ENCODE measurements around the gene GLA.
A peak's percentile ranks its signal among the peaks of the same experiment; 100 is the strongest.

The GLA gene

DNA sequence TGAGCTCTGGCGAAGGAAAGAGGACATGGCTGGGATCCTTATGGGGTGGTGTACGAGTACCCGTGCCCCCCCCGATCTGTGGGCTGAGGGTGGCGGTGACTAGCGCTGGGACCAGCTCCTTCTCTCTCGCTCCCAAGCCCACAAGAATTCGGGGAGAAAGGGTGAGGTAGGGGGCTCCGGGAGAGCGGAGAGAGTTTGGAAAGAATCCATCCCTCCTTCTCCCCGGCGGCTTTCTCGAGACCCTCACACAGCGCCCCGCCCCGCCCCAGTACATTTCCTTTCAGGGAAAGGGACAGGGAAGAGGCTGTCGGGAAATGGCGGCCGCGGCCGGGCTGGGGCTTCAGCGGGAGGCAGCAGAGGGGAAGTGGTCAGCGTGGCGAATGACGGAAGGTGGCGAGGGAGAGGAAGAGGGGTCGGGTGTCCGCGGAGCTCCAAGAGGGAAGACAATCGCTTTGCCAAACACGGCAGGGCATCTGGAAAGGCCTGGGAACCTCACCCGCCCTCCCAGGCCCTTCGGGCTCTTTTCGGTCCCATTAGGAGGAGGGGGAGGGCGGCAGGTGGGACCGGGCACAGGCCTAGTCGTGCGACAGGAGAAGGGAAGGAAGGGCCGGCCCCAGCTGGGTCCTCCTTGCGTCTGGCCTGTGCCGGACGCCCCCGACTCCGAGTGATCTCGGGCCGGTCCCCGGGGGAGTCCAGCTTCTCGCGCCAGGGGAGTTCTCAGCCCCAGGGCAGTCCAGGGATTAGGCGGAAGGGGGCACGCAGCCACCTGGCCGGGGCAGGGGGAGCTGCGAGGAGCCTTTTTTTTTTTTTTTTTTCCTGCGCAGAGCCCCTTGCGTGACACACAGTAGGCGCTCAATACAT, 10.5 kb upstream of the GLA start:
- peak overlapping the region; percentile 80 to 84 for H3K27ac ChIP-seq (ENCODE audit: low read depth in 2 of 2, low read length in 2 of 2)
- H3K4me1 ChIP-seq (ENCODE audit: control insufficient read depth in 2 of 2, insufficient read depth in 2 of 2, low read length in 2 of 2): peaks cover 0 to 6% of the 10 kb centered on the region in 2 donors
- H3K9ac ChIP-seq (ENCODE audit: low read depth in 1 of 2, low read length in 2 of 2): peak overlapping the region; percentile 78 to 80
- H3K9me3 ChIP-seq (ENCODE audit: control insufficient read depth in 2 of 2, low read length in 2 of 2): no peaks in the 10 kb centered on the region
- peaks cover 0 to 3% of the 10 kb centered on the region in 2 donors for H3K36me3 ChIP-seq (ENCODE audit: control insufficient read depth in 2 of 2, insufficient read depth in 2 of 2, low read length in 2 of 2)
- H3K4me3 ChIP-seq (ENCODE audit: low read length in 2 of 2): peak overlapping the region; percentile 71 to 76
- H3K27me3 ChIP-seq (ENCODE audit: control insufficient read depth in 2 of 2, insufficient read depth in 2 of 2, low read length in 2 of 2): no peaks in the 10 kb centered on the region

DNA sequence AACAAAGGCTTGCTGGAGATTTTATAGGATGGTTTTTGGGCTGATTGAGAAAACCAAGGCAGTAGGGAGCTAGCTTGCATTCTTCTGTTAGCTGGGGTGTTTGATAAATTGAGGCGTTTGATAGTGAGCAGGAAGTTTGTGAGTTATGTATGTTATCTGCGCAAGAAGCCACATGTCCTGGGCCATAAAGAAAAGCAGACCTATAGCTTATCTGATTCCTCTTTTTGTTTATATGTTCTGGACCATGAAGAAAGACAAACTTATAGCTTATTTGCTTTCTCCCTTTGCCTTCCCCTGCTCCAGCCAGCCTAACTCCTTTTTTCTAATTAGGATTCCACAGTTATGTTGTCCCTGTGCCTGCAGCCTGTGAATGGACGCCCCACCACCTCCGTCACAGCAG, 9.5 kb upstream of the GLA start:
- Histone ChIP-seq H3K27ac (ENCODE audit: low read depth in 2 of 2, low read length in 2 of 2) (peak overlapping the region in 1 of 2 donors; percentile 84), H3K4me3 (ENCODE audit: low read length in 2 of 2) (no peak overlapping the region), H3K27me3 (ENCODE audit: control insufficient read depth in 2 of 2, insufficient read depth in 2 of 2, low read length in 2 of 2) (peaks cover 0 to 3% of the 10 kb centered on the region in 2 donors), H3K4me1 (ENCODE audit: control insufficient read depth in 2 of 2, insufficient read depth in 2 of 2, low read length in 2 of 2) (peaks cover 0 to 6% of the 10 kb centered on the region in 2 donors), H3K36me3 (ENCODE audit: control insufficient read depth in 2 of 2, insufficient read depth in 2 of 2, low read length in 2 of 2) (peaks cover 3 to 6% of the 10 kb centered on the region in 2 donors), H3K9me3 (ENCODE audit: control insufficient read depth in 2 of 2, low read length in 2 of 2) (no peaks in the 10 kb centered on the region), H3K9ac (ENCODE audit: low read depth in 1 of 2, low read length in 2 of 2) (peak overlapping the region in 1 of 2 donors; percentile 80)

DNA sequence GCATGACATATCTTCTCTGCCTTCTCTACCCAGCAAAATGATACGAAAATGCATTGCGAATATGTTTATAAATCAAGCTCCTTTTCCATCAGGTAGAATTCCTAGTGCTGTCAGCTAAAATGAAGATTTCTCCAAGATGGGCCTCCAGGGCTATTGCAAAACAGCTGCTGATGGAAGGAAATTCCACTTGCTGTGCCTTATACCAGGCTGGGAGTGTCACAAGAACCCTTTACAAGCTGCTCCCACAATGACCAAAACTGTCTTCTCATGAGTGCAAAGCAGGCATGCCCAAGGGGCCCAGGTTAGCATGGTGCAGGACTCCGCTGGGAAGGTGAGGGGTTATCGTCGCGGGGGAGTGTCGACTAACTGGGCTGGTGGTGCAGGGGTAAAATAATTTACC, 9.0 kb upstream of the GLA start:
- no peaks in the 10 kb centered on the region for H3K9me3 ChIP-seq (ENCODE audit: control insufficient read depth in 2 of 2, low read length in 2 of 2)
- H3K9ac ChIP-seq (ENCODE audit: low read depth in 1 of 2, low read length in 2 of 2): no peak overlapping the region
- peaks cover 0 to 3% of the 10 kb centered on the region in 2 donors for H3K27me3 ChIP-seq (ENCODE audit: control insufficient read depth in 2 of 2, insufficient read depth in 2 of 2, low read length in 2 of 2)
- peaks cover 0 to 6% of the 10 kb centered on the region in 2 donors for H3K4me1 ChIP-seq (ENCODE audit: control insufficient read depth in 2 of 2, insufficient read depth in 2 of 2, low read length in 2 of 2)
- peaks cover 8 to 10% of the 10 kb centered on the region in 2 donors for H3K36me3 ChIP-seq (ENCODE audit: control insufficient read depth in 2 of 2, insufficient read depth in 2 of 2, low read length in 2 of 2)
- no peak overlapping the region for H3K4me3 ChIP-seq (ENCODE audit: low read length in 2 of 2)
- no peak overlapping the region for H3K27ac ChIP-seq (ENCODE audit: low read depth in 2 of 2, low read length in 2 of 2)

DNA sequence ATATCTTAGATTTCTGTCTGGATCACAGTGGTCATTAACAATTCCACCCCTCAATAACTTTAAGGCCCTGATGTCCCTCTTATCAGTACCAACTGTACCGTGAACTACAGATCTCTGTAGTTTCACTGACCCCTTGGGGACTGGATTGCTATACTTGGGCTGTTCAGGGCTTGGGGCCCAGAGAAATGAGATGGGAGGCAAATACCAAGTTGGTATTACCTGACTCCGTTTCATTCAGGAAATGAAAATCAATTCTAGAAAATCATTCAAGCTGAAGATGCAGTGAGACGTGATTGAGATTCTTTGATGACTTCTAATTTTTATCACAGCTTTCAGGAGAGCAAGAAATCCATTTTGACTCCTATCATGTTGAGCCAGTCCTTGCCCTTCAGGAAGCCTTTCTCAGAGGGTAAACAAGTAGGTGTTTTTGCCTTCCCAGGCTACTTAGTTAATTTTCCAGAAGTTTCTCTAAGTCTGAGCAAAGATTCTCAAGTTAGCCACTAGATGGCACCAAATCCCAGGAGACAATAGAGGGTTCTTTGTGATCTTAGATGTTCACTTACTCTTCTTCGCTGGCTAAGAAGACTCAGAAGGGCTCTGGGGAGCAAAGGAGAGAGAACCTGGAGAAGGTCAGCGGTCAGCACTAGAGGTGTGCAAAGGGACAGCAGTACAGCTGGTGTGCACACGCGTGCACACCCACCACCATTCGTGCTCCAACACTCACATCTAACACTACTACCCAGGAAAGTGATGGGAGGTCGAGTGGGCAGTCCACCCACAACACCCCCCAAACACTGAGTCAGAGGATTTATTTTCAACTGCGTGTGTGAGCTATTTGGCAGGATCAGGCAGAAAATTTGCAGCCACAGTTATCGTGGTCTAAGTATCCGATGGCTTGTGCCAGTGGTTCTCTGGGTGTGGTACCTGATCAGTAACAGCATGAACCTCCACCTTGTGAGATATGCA, 7.7 kb upstream of the GLA start:
- Histone ChIP-seq H3K9ac (ENCODE audit: low read depth in 1 of 2, low read length in 2 of 2) (no peak overlapping the region), H3K4me3 (ENCODE audit: low read length in 2 of 2) (no peak overlapping the region), H3K4me1 (ENCODE audit: control insufficient read depth in 2 of 2, insufficient read depth in 2 of 2, low read length in 2 of 2) (peaks cover 0 to 11% of the 10 kb centered on the region in 2 donors), H3K36me3 (ENCODE audit: control insufficient read depth in 2 of 2, insufficient read depth in 2 of 2, low read length in 2 of 2) (peaks cover 8 to 10% of the 10 kb centered on the region in 2 donors), H3K9me3 (ENCODE audit: control insufficient read depth in 2 of 2, low read length in 2 of 2) (no peaks in the 10 kb centered on the region), H3K27ac (ENCODE audit: low read depth in 2 of 2, low read length in 2 of 2) (peak overlapping the region in 1 of 2 donors; percentile 38), H3K27me3 (ENCODE audit: control insufficient read depth in 2 of 2, insufficient read depth in 2 of 2, low read length in 2 of 2) (peaks cover 0 to 3% of the 10 kb centered on the region in 2 donors)

DNA sequence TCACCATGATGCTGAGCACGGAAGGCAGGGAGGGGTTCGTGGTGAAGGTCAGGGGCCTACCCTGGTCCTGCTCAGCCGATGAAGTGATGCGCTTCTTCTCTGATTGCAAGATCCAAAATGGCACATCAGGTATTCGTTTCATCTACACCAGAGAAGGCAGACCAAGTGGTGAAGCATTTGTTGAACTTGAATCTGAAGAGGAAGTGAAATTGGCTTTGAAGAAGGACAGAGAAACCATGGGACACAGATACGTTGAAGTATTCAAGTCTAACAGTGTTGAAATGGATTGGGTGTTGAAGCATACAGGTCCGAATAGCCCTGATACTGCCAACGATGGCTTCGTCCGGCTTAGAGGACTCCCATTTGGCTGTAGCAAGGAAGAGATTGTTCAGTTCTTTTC, 4.3 kb upstream of the GLA start:
- peaks cover 0 to 3% of the 10 kb centered on the region in 2 donors for H3K27me3 ChIP-seq (ENCODE audit: control insufficient read depth in 2 of 2, insufficient read depth in 2 of 2, low read length in 2 of 2)
- H3K9me3 ChIP-seq (ENCODE audit: control insufficient read depth in 2 of 2, low read length in 2 of 2): no peaks in the 10 kb centered on the region
- no peak overlapping the region for H3K9ac ChIP-seq (ENCODE audit: low read depth in 1 of 2, low read length in 2 of 2)
- no peak overlapping the region for H3K4me3 ChIP-seq (ENCODE audit: low read length in 2 of 2)
- H3K4me1 ChIP-seq (ENCODE audit: control insufficient read depth in 2 of 2, insufficient read depth in 2 of 2, low read length in 2 of 2): peaks cover under 1 to 8% of the 10 kb centered on the region in 2 donors
- H3K27ac ChIP-seq (ENCODE audit: low read depth in 2 of 2, low read length in 2 of 2): no peak overlapping the region
- peaks cover 8 to 10% of the 10 kb centered on the region in 2 donors for H3K36me3 ChIP-seq (ENCODE audit: control insufficient read depth in 2 of 2, insufficient read depth in 2 of 2, low read length in 2 of 2)

DNA sequence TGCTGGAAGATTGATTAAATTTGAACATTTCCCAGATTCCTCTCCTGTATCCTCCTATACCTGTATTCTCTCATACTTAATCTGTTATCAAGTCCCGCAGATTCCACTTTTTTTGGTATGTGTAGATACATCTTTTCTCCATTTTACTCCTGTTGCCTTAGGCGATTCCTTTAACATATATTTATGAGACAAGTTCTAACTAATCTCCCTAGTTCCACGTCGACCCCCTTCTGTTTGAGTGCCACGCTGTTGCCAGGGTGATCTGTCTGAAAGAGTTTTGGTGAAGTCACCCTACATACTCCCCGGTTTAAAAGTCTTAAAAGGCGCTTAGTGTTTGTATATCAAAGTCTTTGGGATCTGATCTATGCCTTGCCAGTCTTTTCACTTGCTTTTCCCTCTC, 2.7 kb upstream of the GLA start:
- Histone ChIP-seq H3K9me3 (ENCODE audit: control insufficient read depth in 2 of 2, low read length in 2 of 2) (no peaks in the 10 kb centered on the region), H3K4me3 (ENCODE audit: low read length in 2 of 2) (no peak overlapping the region), H3K36me3 (ENCODE audit: control insufficient read depth in 2 of 2, insufficient read depth in 2 of 2, low read length in 2 of 2) (peaks cover 8 to 10% of the 10 kb centered on the region in 2 donors), H3K27me3 (ENCODE audit: control insufficient read depth in 2 of 2, insufficient read depth in 2 of 2, low read length in 2 of 2) (peaks cover 0 to 3% of the 10 kb centered on the region in 2 donors), H3K27ac (ENCODE audit: low read depth in 2 of 2, low read length in 2 of 2) (no peak overlapping the region), H3K4me1 (ENCODE audit: control insufficient read depth in 2 of 2, insufficient read depth in 2 of 2, low read length in 2 of 2) (peaks cover 4 to 10% of the 10 kb centered on the region in 2 donors), H3K9ac (ENCODE audit: low read depth in 1 of 2, low read length in 2 of 2) (no peak overlapping the region)

DNA sequence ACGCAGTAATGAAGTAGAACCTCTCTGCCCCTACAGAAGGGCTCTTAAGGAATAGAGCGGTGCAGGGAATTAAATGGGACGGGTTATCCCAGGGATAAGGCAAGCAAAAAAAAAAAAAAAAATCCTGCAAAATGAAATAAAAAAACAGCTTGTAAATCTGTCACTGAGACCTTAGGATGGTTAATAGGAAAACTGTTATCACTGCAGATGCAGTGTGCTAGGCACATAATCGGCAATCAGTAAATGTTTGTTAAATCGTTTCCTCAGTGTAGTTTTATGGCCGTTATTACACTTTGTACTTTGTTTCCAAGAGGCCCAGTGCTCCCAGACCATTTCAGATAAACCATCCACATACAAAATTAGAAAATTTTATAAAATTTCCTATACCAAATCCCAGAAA, 1.3 kb upstream of the GLA start:
- H3K4me1 ChIP-seq (ENCODE audit: control insufficient read depth in 2 of 2, insufficient read depth in 2 of 2, low read length in 2 of 2): peaks cover 4 to 10% of the 10 kb centered on the region in 2 donors
- peak overlapping the region in 1 of 2 donors; percentile 72 for H3K9ac ChIP-seq (ENCODE audit: low read depth in 1 of 2, low read length in 2 of 2)
- peaks cover 0 to 3% of the 10 kb centered on the region in 2 donors for H3K27me3 ChIP-seq (ENCODE audit: control insufficient read depth in 2 of 2, insufficient read depth in 2 of 2, low read length in 2 of 2)
- H3K9me3 ChIP-seq (ENCODE audit: control insufficient read depth in 2 of 2, low read length in 2 of 2): no peaks in the 10 kb centered on the region
- H3K4me3 ChIP-seq (ENCODE audit: low read length in 2 of 2): peak overlapping the region; percentile 86 to 88
- H3K36me3 ChIP-seq (ENCODE audit: control insufficient read depth in 2 of 2, insufficient read depth in 2 of 2, low read length in 2 of 2): peaks cover 8 to 10% of the 10 kb centered on the region in 2 donors
- H3K27ac ChIP-seq (ENCODE audit: low read depth in 2 of 2, low read length in 2 of 2): peak overlapping the region; percentile 27 to 91

DNA sequence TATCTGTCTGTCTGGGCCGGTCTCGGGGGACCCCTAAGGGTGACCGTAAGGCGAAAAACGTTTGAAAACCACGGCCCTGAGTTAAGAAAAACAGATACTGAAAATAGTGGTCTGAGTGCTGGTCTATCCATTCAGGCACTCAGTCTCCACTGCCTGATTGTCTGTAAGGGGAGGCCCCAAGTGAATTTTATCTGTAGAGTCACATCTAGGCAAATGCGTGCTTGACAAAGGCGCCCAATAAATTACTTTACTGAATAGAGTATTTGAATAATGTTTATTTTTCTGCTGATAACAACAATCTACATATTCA, 762 bp upstream of the GLA start:
- peak overlapping the region; percentile 88 to 91 for H3K27ac ChIP-seq (ENCODE audit: low read depth in 2 of 2, low read length in 2 of 2)
- H3K4me3 ChIP-seq (ENCODE audit: low read length in 2 of 2): peak overlapping the region; percentile 86 to 88
- peak overlapping the region; percentile 72 to 84 for H3K9ac ChIP-seq (ENCODE audit: low read depth in 1 of 2, low read length in 2 of 2)
- peaks cover 4 to 10% of the 10 kb centered on the region in 2 donors for H3K4me1 ChIP-seq (ENCODE audit: control insufficient read depth in 2 of 2, insufficient read depth in 2 of 2, low read length in 2 of 2)
- peaks cover 5 to 10% of the 10 kb centered on the region in 2 donors for H3K36me3 ChIP-seq (ENCODE audit: control insufficient read depth in 2 of 2, insufficient read depth in 2 of 2, low read length in 2 of 2)
- H3K9me3 ChIP-seq (ENCODE audit: control insufficient read depth in 2 of 2, low read length in 2 of 2): no peaks in the 10 kb centered on the region
- peaks cover 0 to 3% of the 10 kb centered on the region in 2 donors for H3K27me3 ChIP-seq (ENCODE audit: control insufficient read depth in 2 of 2, insufficient read depth in 2 of 2, low read length in 2 of 2)

DNA sequence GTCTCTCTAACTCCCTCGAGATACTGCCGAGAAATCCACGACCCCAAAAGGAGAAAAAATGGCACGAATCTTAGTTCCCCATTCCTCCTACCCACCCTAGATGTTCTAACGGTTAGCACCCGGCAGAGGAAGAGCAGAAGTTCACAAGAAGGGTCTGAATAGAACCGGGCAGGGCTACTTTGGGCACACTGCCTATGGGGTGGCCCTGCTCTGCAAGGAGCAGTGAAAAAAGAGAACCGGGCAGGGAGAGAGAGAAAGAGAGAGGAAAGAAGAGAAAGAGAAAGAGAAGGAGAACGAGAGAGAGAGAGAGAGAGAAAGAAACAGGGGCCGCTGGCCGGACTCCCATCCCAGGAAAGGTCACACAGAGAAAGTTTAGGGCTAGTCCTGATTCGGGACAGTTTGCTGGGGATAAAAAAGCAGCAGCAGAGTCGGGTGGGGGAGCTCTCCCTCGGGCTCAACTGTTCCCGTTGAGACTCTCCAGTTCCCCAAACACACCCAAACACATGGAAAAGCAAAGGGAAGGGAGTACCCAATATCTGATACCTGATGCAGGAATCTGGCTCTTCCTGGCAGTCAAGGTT, 468 bp downstream of the GLA start:
- peak overlapping the region; percentile 80 to 85 for H3K27ac ChIP-seq (ENCODE audit: low read depth in 2 of 2, low read length in 2 of 2)
- no peaks in the 10 kb centered on the region for H3K27me3 ChIP-seq (ENCODE audit: control insufficient read depth in 2 of 2, insufficient read depth in 2 of 2, low read length in 2 of 2)
- peaks cover 4 to 5% of the 10 kb centered on the region in 2 donors for H3K36me3 ChIP-seq (ENCODE audit: control insufficient read depth in 2 of 2, insufficient read depth in 2 of 2, low read length in 2 of 2)
- no peaks in the 10 kb centered on the region for H3K9me3 ChIP-seq (ENCODE audit: control insufficient read depth in 2 of 2, low read length in 2 of 2)
- H3K4me1 ChIP-seq (ENCODE audit: control insufficient read depth in 2 of 2, insufficient read depth in 2 of 2, low read length in 2 of 2): peaks cover 4 to 10% of the 10 kb centered on the region in 2 donors
- H3K9ac ChIP-seq (ENCODE audit: low read depth in 1 of 2, low read length in 2 of 2): peak overlapping the region; percentile 73 to 82
- peak overlapping the region; percentile 87 to 90 for H3K4me3 ChIP-seq (ENCODE audit: low read length in 2 of 2)
